Subcutaneous abdominal adipose tissue (tissue), 5 donors: ENCODE results near the gene PTPRQ.

Experiments
- H3K27ac ChIP-seq: one replicate; pipeline ENCODE4 v1.7.0; 2013; ENCODE audit warnings: low read depth, mild to moderate bottlenecking, inconsistent platforms, low read length, moderate library complexity
- H3K27me3 ChIP-seq, 5 donors: one replicate each; pipeline ENCODE4 v1.7.0; 2013; ENCODE audit warnings: low read length in 5 of 5, inconsistent platforms in 1 of 5; ENCODE audit not compliant: control insufficient read depth in 5 of 5, insufficient read depth in 4 of 5
- H3K36me3 ChIP-seq, 5 donors: one replicate each; pipeline ENCODE4 v1.7.0; 2013; ENCODE audit warnings: low read length in 5 of 5; ENCODE audit not compliant: control insufficient read depth in 5 of 5, insufficient read depth in 5 of 5
- H3K4me1 ChIP-seq, 5 donors: one replicate each; pipeline ENCODE4 v1.7.0; 2013; ENCODE audit warnings: low read length in 5 of 5, mild to moderate bottlenecking in 3 of 5, moderate library complexity in 1 of 5; ENCODE audit not compliant: control insufficient read depth in 5 of 5, insufficient read depth in 5 of 5
- H3K4me3 ChIP-seq, 5 donors: one replicate each; pipeline ENCODE4 v1.7.0; 2013; ENCODE audit warnings: low read length in 5 of 5, low read depth in 1 of 5
- H3K9ac ChIP-seq, 5 donors: one replicate each; pipeline ENCODE4 v1.7.0; 2013; ENCODE audit warnings: low read length in 5 of 5, mild to moderate bottlenecking in 4 of 5, moderate library complexity in 3 of 5
- H3K9me3 ChIP-seq, 5 donors: one replicate each; pipeline ENCODE4 v1.7.0; 2013; ENCODE audit warnings: low read length in 5 of 5; ENCODE audit not compliant: control insufficient read depth in 5 of 5
- donor health status: healthy.
- donor health status: healthy.
- donor health status: healthy.
- donor health status: healthy.
- donor health status: healthy.

Gene PTPRQ

GRCh38 chr12:80549298-80549697 lies 105.3 kb downstream of the PTPRQ start:
- H3K9me3 ChIP-seq: no peaks in the 10 kb centered on the region
- no peak overlapping the region for H3K4me3 ChIP-seq
- H3K27me3 ChIP-seq: no peaks in the 10 kb centered on the region
- H3K9ac ChIP-seq: no peak overlapping the region
- peaks cover 0 to 6% (median 0%) of the 10 kb centered on the region in 5 donors for H3K4me1 ChIP-seq
- no peak overlapping the region for H3K27ac ChIP-seq
- H3K36me3 ChIP-seq: peaks cover 0 to 10% (median 0%) of the 10 kb centered on the region in 5 donors

- Histone ChIP-seq H3K4me1 (peaks cover 0 to 6% (median 0%) of the 10 kb centered on the region in 5 donors), H3K27ac (no peak overlapping the region), H3K9ac (no peak overlapping the region)
These were observed 107.9 kb downstream of the PTPRQ start for GRCh38 chr12:80551897-80552296.

GRCh38 chr12:80553316-80553715 lies 109.3 kb downstream of the PTPRQ start:
- Histone ChIP-seq H3K27me3 (no peaks in the 10 kb centered on the region), H3K4me3 (no peak overlapping the region), H3K9me3 (no peaks in the 10 kb centered on the region), H3K27ac (no peak overlapping the region), H3K36me3 (peaks cover 0 to 10% (median 0%) of the 10 kb centered on the region in 5 donors), H3K9ac (no peak overlapping the region), H3K4me1 (no peaks in the 10 kb centered on the region)

More at GRCh38 chr12:80551897-80552296, 107.9 kb downstream of the PTPRQ start:
- no peaks in the 10 kb centered on the region for H3K9me3 ChIP-seq
- peaks cover 0 to 10% (median 0%) of the 10 kb centered on the region in 5 donors for H3K36me3 ChIP-seq
- no peaks in the 10 kb centered on the region for H3K27me3 ChIP-seq
- no peak overlapping the region for H3K4me3 ChIP-seq

- no peaks in the 10 kb centered on the region for H3K27me3 ChIP-seq
- H3K9ac ChIP-seq: no peak overlapping the region
- no peak overlapping the region for H3K27ac ChIP-seq
- no peaks in the 10 kb centered on the region for H3K36me3 ChIP-seq
- H3K4me3 ChIP-seq: no peak overlapping the region
- H3K4me1 ChIP-seq: no peaks in the 10 kb centered on the region
- no peaks in the 10 kb centered on the region for H3K9me3 ChIP-seq
These were observed 112.5 kb downstream of the PTPRQ start for GRCh38 chr12:80556566-80556965.

GRCh38 chr12:80559766-80560165 lies 115.7 kb downstream of the PTPRQ start:
- no peak overlapping the region for H3K4me3 ChIP-seq
- H3K4me1 ChIP-seq: no peaks in the 10 kb centered on the region
- H3K9ac ChIP-seq: no peak overlapping the region
- no peaks in the 10 kb centered on the region for H3K27me3 ChIP-seq
- no peaks in the 10 kb centered on the region for H3K9me3 ChIP-seq
- H3K36me3 ChIP-seq: no peaks in the 10 kb centered on the region
- no peak overlapping the region for H3K27ac ChIP-seq

GRCh38 chr12:80565271-80565670 lies 121.2 kb downstream of the PTPRQ start:
- Histone ChIP-seq H3K4me3 (no peak overlapping the region), H3K9me3 (no peaks in the 10 kb centered on the region), H3K4me1 (no peaks in the 10 kb centered on the region), H3K9ac (no peak overlapping the region), H3K27me3 (no peaks in the 10 kb centered on the region), H3K36me3 (no peaks in the 10 kb centered on the region), H3K27ac (no peak overlapping the region)

GRCh38 chr12:80567401-80567800 lies 123.4 kb downstream of the PTPRQ start:
- H3K4me1 ChIP-seq: no peaks in the 10 kb centered on the region
- no peak overlapping the region for H3K27ac ChIP-seq
- H3K9me3 ChIP-seq: no peaks in the 10 kb centered on the region
- no peak overlapping the region for H3K9ac ChIP-seq
- H3K36me3 ChIP-seq: no peaks in the 10 kb centered on the region
- no peaks in the 10 kb centered on the region for H3K27me3 ChIP-seq
- no peak overlapping the region for H3K4me3 ChIP-seq

- H3K27ac ChIP-seq: no peak overlapping the region
- no peaks in the 10 kb centered on the region for H3K9me3 ChIP-seq
- H3K36me3 ChIP-seq: no peaks in the 10 kb centered on the region
- no peak overlapping the region for H3K4me3 ChIP-seq
- no peaks in the 10 kb centered on the region for H3K27me3 ChIP-seq
- no peak overlapping the region for H3K9ac ChIP-seq
- no peaks in the 10 kb centered on the region for H3K4me1 ChIP-seq
These were observed 132.8 kb downstream of the PTPRQ start for GRCh38 chr12:80576641-80577418.

- Histone ChIP-seq H3K27ac (no peak overlapping the region), H3K9me3 (no peaks in the 10 kb centered on the region), H3K36me3 (no peaks in the 10 kb centered on the region), H3K4me3 (no peak overlapping the region), H3K9ac (no peak overlapping the region), H3K27me3 (no peaks in the 10 kb centered on the region), H3K4me1 (no peaks in the 10 kb centered on the region)
These were observed 136.2 kb downstream of the PTPRQ start for GRCh38 chr12:80580254-80580653.

- Histone ChIP-seq H3K36me3 (no peaks in the 10 kb centered on the region), H3K27ac (no peak overlapping the region), H3K4me3 (no peak overlapping the region), H3K27me3 (no peaks in the 10 kb centered on the region), H3K9me3 (no peaks in the 10 kb centered on the region), H3K9ac (no peak overlapping the region), H3K4me1 (no peaks in the 10 kb centered on the region)
These were observed 137.7 kb downstream of the PTPRQ start for GRCh38 chr12:80581783-80582182.
